DOHH2 (cell line): ENCODE data around the gene ACTN1.

ENCODE experiments used
- H3F3A ChIP-seq: fragments of 200-600 bp; sonication (generic), shearing (Covaris generic); 2 replicates; pipeline ENCODE4 v1.6.0; 2016; ENCODE audit warnings: antibody characterized with exemption, mild to moderate bottlenecking; ENCODE audit not compliant: control insufficient read depth, insufficient read depth
- H3K27ac ChIP-seq: fragments of 200-600 bp; sonication (generic); 2 replicates; pipeline ENCODE4 v1.5.1; 2014; ENCODE audit warnings: low read depth, mild to moderate bottlenecking, low read length, moderate library complexity
- H3K27me3 ChIP-seq: fragments of 200-600 bp; sonication (generic); 2 replicates; pipeline ENCODE4 v1.6.1; 2014; ENCODE audit warnings: mild to moderate bottlenecking, low read length, mixed read lengths; ENCODE audit not compliant: control insufficient read depth
- H3K36me3 ChIP-seq: fragments of 200-600 bp; sonication (generic); 2 replicates; pipeline ENCODE4 v1.6.1; 2014; ENCODE audit warnings: mild to moderate bottlenecking, low read length, moderate library complexity, mixed read lengths; ENCODE audit not compliant: control insufficient read depth
- H3K4me1 ChIP-seq: fragments of 200-600 bp; sonication (generic); 2 replicates; pipeline ENCODE4 v1.6.1; 2014; ENCODE audit warnings: mild to moderate bottlenecking, low read length, mixed read lengths; ENCODE audit not compliant: control insufficient read depth
- H3K4me2 ChIP-seq: fragments of 200-600 bp; sonication (generic); 2 replicates; pipeline ENCODE4 v1.6.0; 2014; ENCODE audit warnings: mild to moderate bottlenecking, low read length, moderate library complexity
- H3K4me3 ChIP-seq: fragments of 200-600 bp; sonication (generic); 2 replicates; pipeline ENCODE4 v1.5.1; 2014; ENCODE audit warnings: mild to moderate bottlenecking, low read length, mixed read lengths
- H3K79me2 ChIP-seq: fragments of 200-600 bp; sonication (generic); 2 replicates; pipeline ENCODE4 v1.6.1; 2014; ENCODE audit warnings: mild to moderate bottlenecking, low read length, mixed read lengths; ENCODE audit not compliant: control insufficient read depth
- H3K9me2 ChIP-seq: fragments of 200-600 bp; sonication (generic); replicated peaks from 2 replicates; pipeline ENCODE4 v1.6.1; 2014; ENCODE audit warnings: mild to moderate bottlenecking, low read length, mixed read lengths; ENCODE audit not compliant: control insufficient read depth
- H3K9me3 ChIP-seq: fragments of 200-600 bp; sonication (generic); 2 replicates; pipeline ENCODE4 v1.6.1; 2014; ENCODE audit warnings: antibody characterized with exemption, low read length, mixed read lengths; ENCODE audit not compliant: control insufficient read depth, insufficient read depth
- H4K20me1 ChIP-seq: fragments of 200-600 bp; sonication (generic); 2 replicates; pipeline ENCODE4 v1.6.0; 2014; ENCODE audit warnings: low read depth, mild to moderate bottlenecking, antibody characterized with exemption, low read length, moderate library complexity; ENCODE audit not compliant: control insufficient read depth, insufficient read depth
- CTCF ChIP-seq: fragments of 200-600 bp; sonication (generic); IDR thresholded peaks from one replicate; pipeline ENCODE4 v1.5.1; 2014; ENCODE audit warnings: antibody characterized with exemption, mild to moderate bottlenecking, low read depth, low read length; ENCODE audit not compliant: poor library complexity, severe bottlenecking
- EZH2phosphoT487 ChIP-seq: fragments of 200-600 bp; sonication (generic); IDR thresholded peaks from 2 replicates; pipeline ENCODE4 v1.6.1; 2017; ENCODE audit warnings: borderline replicate concordance, mild to moderate bottlenecking, antibody characterized with exemption, low read length, moderate library complexity, mixed read lengths

Gene ACTN1

GRCh38 chr14:68944162-68944561 is 34.9 kb downstream of the ACTN1 start:
- no peak overlapping the region for H3K4me3 ChIP-seq
- H3K27ac ChIP-seq: no peak overlapping the region
- H3K9me2 ChIP-seq: no peaks in the 10 kb centered on the region
- TF ChIP-seq EZH2phosphoT487 (no peak), CTCF (no peak)
- H3K27me3 ChIP-seq: 0 out of 2 replicates have a peak, but pooled peaks cover 11% of the 10 kb centered on the region
- peaks cover 10% of the 10 kb centered on the region for H3K4me1 ChIP-seq
- no peaks in the 10 kb centered on the region for H3F3A ChIP-seq
- no peaks in the 10 kb centered on the region for H3K79me2 ChIP-seq
- no peaks in the 10 kb centered on the region for H3K36me3 ChIP-seq
- H4K20me1 ChIP-seq: no peaks in the 10 kb centered on the region
- no peaks in the 10 kb centered on the region for H3K9me3 ChIP-seq
- H3K4me2 ChIP-seq: no peak overlapping the region

DNA sequence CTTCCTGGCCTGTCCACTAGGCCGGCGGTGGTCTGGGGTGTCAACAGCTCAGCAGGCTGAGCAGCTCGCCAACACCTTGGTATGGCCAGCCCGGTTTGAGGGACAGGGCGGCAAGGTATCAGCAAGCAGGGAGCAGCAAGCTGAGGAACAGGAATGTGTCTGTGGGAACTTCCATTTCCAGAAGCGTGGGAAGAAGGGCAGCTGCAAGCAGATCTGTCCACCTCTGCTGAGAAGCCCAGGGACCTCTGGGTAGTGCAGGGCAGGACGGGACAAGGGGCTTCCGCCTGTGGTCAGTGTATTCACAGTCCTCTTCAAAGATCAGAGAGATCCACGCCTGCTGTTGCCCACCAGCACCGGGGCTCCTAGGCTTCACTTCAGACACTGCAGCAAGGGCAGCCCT is 36.0 kb downstream of the ACTN1 start:
- Histone ChIP-seq H3K9me2 (no peaks in the 10 kb centered on the region), H3K4me2 (no peak overlapping the region), H3K4me3 (no peak overlapping the region), H3K36me3 (no peaks in the 10 kb centered on the region), H3K27ac (no peak overlapping the region), H3F3A (no peaks in the 10 kb centered on the region), H3K27me3 (0 out of 2 replicates have a peak, but pooled peaks cover 9% of the 10 kb centered on the region), H3K79me2 (no peaks in the 10 kb centered on the region), H3K9me3 (no peaks in the 10 kb centered on the region), H3K4me1 (peaks cover 10% of the 10 kb centered on the region), H4K20me1 (no peaks in the 10 kb centered on the region)
- no peak for TF ChIP-seq EZH2phosphoT487
- no peak for TF ChIP-seq CTCF

- no peak overlapping the region for H3K4me2 ChIP-seq
- H3K27ac ChIP-seq: no peak overlapping the region
- H3K36me3 ChIP-seq: no peaks in the 10 kb centered on the region
These were observed 36.6 kb downstream of the ACTN1 start for GRCh38 chr14:68942296-68943035.

More at GRCh38 chr14:68942296-68943035, 36.6 kb downstream of the ACTN1 start:
- TF ChIP-seq EZH2phosphoT487 (no peak), CTCF (no peak)
- H3K4me1 ChIP-seq: peaks cover 4% of the 10 kb centered on the region
- no peaks in the 10 kb centered on the region for H3K9me2 ChIP-seq
- no peaks in the 10 kb centered on the region for H3K9me3 ChIP-seq
- no peaks in the 10 kb centered on the region for H3K79me2 ChIP-seq
- no peaks in the 10 kb centered on the region for H4K20me1 ChIP-seq
- no peak overlapping the region for H3K4me3 ChIP-seq
- 0 out of 2 replicates have a peak, but pooled peaks cover 9% of the 10 kb centered on the region for H3K27me3 ChIP-seq
- no peaks in the 10 kb centered on the region for H3F3A ChIP-seq
